ENCODE data around the gene KLHL4.
"Not testable (repeated sequence)": the region's sequence is repeated elsewhere in the genome, so short reads cannot be mapped to it uniquely, and the experiment has no call there.

Gene KLHL4

GRCh38 chrX:87517571-87518141, at the start of gene KLHL4:
Gene KLHL4 (plus strand): TSS chrX:87517802. CDS start chrX:87517894, 92 bp downstream.
- DNase-seq (ENCODE audit: low read depth in 2 of 3, low spot score in 1 of 3), result no peak

- no peak for DNase-seq (ENCODE audit: low read depth in 2 of 3, low spot score in 1 of 3)
Observed at GRCh38 chrX:87468941-87469340, 48.7 kb upstream of the KLHL4 start.

DNA sequence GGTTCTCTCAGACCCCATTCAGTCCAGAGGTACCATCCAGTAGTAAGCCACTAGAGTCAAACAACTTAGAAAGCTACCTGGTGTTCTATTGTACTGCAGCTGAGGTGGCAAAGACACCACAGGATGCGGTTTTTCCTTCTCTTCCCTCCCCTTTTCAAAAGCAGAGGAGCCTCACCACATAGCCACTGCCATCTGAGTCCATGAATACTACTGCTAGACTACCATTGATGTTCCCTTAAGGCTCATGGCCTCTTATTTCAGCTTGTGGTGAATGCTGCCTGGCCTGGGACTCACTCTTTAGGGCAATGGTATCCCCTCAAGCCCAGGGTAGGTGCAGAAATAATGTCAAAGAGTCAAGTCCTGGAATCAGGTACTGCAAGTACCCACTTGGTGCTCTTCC, 41.8 kb upstream of the KLHL4 start:
- no peak for DNase-seq (ENCODE audit: low read depth in 2 of 3, low spot score in 1 of 3)

DNA sequence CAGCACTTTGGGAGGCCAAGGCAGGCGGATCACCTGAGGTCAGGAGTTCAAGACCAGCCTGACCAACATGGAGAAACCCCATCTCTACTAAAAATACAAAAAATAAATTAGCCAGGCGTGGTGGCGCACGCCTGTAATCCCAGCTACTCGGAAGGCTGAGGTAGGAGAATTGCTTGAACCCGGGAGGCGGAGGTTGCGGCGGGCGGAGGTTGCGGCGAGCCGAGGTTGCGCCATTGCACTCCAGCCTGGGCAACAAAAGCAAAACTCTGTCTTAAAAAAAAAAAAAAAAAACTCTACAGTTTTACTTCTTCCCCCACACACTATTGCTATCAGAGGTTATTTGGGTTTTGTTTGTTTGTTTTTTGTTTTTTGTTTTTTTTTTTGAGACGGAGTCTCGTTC, 38.9 kb upstream of the KLHL4 start:
- DNase-seq (ENCODE audit: low read depth in 2 of 3, low spot score in 1 of 3), result not testable (repeated sequence)

DNA sequence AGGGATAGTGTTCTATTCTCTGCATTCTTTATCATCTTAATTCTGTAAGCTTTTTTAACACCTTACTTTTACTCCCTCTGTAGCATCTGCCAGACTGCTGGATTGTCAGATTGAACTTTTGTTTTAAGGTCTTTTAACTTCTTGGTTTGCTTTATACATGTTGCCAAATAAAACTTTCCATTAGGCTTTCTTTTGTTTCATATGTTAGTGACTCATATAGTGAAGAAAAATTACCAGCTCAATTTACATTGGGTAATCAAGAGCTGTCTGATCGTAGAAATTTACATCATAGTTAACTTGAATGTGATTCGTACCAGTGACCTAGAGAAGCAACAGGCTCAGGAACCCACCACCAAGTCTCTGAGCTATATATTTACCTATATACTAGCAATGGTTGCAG, 28.5 kb upstream of the KLHL4 start:
- DNase-seq (ENCODE audit: low read depth in 2 of 3, low spot score in 1 of 3), result no peak

DNA sequence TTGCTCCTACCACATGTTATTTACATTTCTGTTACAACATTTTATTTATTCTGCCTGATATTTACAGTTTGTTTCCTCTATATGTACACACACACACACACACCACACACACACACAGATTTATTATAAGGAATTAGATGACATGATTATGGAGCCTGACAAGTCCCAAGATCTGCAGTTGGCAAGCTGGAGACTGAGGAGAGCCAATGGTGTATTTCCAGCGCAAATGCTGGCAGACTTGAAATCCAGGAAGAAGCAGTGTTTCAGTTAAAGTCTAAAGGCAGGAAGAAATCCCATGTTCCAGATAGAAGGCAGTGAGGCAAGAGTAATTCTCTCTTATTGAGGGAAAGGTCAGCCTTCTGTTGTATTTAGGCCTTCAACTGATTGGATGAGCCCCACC, 1.8 kb upstream of the KLHL4 start:
- DNase-seq (ENCODE audit: low read depth in 2 of 3, low spot score in 1 of 3), result no peak

DNA sequence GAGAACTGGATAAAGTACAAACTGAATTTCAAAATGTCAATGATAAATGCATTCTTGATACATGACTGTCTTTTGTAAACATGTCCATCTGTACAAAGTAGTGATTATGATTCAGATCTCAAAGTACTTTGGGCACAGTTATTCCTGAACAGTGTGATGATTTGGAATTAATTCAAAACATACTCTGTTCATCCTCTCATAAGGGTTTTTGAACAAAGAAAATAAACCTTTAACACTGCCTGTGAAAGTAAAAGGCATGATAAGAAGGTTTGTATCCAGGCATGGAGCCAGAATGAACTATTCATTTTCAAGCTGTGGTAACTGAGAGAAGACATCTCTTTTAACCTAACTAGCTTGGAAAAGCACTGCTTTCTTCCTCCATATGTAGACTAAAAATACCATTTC, 883 bp upstream of the KLHL4 start:
- no peak for DNase-seq (ENCODE audit: low read depth in 2 of 3, low spot score in 1 of 3)

GRCh38 chrX:87518504-87518903, 902 bp downstream of the KLHL4 start:
- DNase-seq (ENCODE audit: low read depth in 2 of 3, low spot score in 1 of 3), result no peak

GRCh38 chrX:87525771-87526229, 8.2 kb downstream of the KLHL4 start:
- no peak for DNase-seq (ENCODE audit: low read depth in 2 of 3, low spot score in 1 of 3)

DNA sequence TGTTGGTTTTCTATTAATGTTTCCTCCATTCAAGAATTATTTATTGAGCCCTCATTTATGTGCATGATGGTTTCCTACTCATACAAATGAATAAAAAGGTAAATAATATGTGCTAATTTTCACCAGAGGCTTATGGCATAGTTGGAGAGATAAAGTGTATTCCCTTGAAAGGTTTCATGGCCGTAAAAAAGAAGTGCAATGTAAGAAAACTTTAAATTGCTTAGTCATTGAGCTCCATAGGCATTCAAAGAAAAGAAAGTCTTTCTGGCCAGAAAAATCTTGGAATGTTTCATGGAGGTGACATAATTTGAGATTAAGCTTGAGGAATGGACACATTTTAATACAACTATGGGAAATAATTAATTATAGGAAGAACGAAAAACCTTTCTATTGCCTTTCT, 8.7 kb downstream of the KLHL4 start:
- DNase-seq (ENCODE audit: low read depth in 2 of 3, low spot score in 1 of 3), result no peak

GRCh38 chrX:87528487-87528886, 10.9 kb downstream of the KLHL4 start:
- DNase-seq (ENCODE audit: low read depth in 2 of 3, low spot score in 1 of 3), result no peak

GRCh38 chrX:87571964-87572363, 54.4 kb downstream of the KLHL4 start:
- no peak for DNase-seq (ENCODE audit: low read depth in 2 of 3, low spot score in 1 of 3)

GRCh38 chrX:87572901-87573300, 55.3 kb downstream of the KLHL4 start:
- DNase-seq (ENCODE audit: low read depth in 2 of 3, low spot score in 1 of 3), result no peak

DNA sequence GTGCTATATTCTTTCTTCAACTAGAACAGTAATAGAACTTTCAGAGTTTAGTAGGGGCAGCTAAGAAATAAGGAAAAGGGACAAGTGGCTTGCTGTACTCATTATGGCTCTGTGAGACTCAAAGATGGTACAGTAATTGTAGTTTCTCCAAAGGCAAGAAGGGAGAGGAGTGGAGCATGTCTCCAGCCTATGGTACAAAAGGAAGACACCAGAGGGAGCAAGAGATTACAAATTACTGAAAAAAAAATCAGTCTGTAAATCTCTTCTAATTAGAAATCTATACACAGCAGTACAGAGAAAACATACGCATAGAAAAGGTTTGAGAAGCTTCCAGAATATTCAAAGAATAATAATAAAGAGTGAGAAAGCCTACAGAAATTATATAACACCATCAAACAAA, 61.4 kb downstream of the KLHL4 start:
- no peak for DNase-seq (ENCODE audit: low read depth in 2 of 3, low spot score in 1 of 3)

- DNase-seq (ENCODE audit: low read depth in 2 of 3, low spot score in 1 of 3), result no peak
Observed at GRCh38 chrX:87580862-87581261, 63.3 kb downstream of the KLHL4 start.

GRCh38 chrX:87582453-87582852, 64.9 kb downstream of the KLHL4 start:
- DNase-seq (ENCODE audit: low read depth in 2 of 3, low spot score in 1 of 3), result no peak

GRCh38 chrX:87583679-87584078, 66.1 kb downstream of the KLHL4 start:
- peak in 1 of 3 donors; percentile 6 for DNase-seq (ENCODE audit: low read depth in 2 of 3, low spot score in 1 of 3)

DNA sequence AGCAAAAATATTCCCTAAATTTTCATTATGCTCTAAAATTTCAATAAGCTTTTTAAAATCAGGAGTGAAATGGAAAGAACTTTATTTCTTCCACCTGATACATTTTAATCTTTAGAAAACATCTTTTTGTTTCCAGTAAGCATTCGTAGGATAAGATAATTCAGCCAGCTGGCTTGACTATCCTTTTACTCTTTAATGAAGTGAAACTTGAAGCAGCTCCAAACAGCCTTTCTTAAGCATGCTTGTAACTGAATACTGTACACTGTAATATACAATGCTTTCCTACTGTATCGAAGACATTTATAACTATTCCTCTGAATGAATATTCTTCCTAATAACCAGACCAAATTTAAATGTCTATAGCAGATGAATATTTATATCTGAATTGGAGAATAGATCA, 98.8 kb downstream of the KLHL4 start:
- DNase-seq (ENCODE audit: low read depth in 2 of 3, low spot score in 1 of 3), result no peak

GRCh38 chrX:87621697-87622096, 104.1 kb downstream of the KLHL4 start:
- no peak for DNase-seq (ENCODE audit: low read depth in 2 of 3, low spot score in 1 of 3)

- no peak for DNase-seq (ENCODE audit: low read depth in 2 of 3, low spot score in 1 of 3)
Observed at GRCh38 chrX:87626996-87627395, 109.4 kb downstream of the KLHL4 start.

DNA sequence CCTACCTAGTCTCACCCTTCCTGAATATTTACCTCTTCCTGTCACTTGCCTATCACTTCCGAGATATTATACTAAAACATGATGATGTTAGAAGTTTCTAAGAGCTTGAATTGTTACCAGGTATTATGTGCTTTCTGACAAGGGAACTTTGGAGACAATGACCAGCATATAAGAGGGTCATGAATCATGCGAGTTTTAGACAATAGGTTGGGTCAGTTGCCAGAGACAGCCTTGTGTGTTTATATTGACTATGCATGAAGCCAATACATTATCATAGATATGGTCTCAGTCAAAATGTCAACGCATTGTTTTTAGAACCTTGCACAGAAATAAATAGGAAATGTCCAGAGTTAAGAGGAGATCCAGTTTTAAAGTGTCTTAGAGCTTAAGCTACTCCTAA, 116.8 kb downstream of the KLHL4 start:
- no peak for DNase-seq (ENCODE audit: low read depth in 2 of 3, low spot score in 1 of 3)

GRCh38 chrX:87636533-87636932, 118.9 kb downstream of the KLHL4 start:
- DNase-seq (ENCODE audit: low read depth in 2 of 3, low spot score in 1 of 3), result no peak

- DNase-seq (ENCODE audit: low read depth in 2 of 3, low spot score in 1 of 3), result not testable (repeated sequence)
Observed at GRCh38 chrX:87641439-87641838, 123.8 kb downstream of the KLHL4 start.

- DNase-seq (ENCODE audit: low read depth in 2 of 3, low spot score in 1 of 3), result no peak
Observed at GRCh38 chrX:87661761-87662160, 144.2 kb downstream of the KLHL4 start.
